ENCODE measurements around the gene SMARCE1. TPM values are rescaled to one million over a fixed set of nuclear protein-coding genes. Genes with fewer than 3 reads are reported as not detected.

SMARCE1 gene
- polyA plus RNA-seq = 38.9 to 60.6 TPM (median 58.4 TPM) in 3 replicates
- polyA plus RNA-seq (2011; ENCODE audit: low read depth) = 131 TPM
- 44.4 and 57.0 TPM in 2 replicates for polyA plus RNA-seq (2011; cell fraction: cytosol; rRNA removed)
- polyA plus RNA-seq (2011; cell fraction: nucleus; rRNA removed) = 32.3 and 40.1 TPM in 2 replicates
- 42.3 and 91.8 TPM in 2 replicates for polyA plus RNA-seq (2012; ENCODE audit: low replicate concordance)
- polyA minus RNA-seq = 16.5 to 41.6 TPM (median 25.3 TPM) in 3 replicates
- polyA minus RNA-seq (2011; cell fraction: cytosol; rRNA and poly(A)+ RNA removed) = 12.7 TPM
- polyA minus RNA-seq (2011; cell fraction: nucleus; rRNA and poly(A)+ RNA removed) = 9.3 and 20.3 TPM in 2 replicates

DNA sequence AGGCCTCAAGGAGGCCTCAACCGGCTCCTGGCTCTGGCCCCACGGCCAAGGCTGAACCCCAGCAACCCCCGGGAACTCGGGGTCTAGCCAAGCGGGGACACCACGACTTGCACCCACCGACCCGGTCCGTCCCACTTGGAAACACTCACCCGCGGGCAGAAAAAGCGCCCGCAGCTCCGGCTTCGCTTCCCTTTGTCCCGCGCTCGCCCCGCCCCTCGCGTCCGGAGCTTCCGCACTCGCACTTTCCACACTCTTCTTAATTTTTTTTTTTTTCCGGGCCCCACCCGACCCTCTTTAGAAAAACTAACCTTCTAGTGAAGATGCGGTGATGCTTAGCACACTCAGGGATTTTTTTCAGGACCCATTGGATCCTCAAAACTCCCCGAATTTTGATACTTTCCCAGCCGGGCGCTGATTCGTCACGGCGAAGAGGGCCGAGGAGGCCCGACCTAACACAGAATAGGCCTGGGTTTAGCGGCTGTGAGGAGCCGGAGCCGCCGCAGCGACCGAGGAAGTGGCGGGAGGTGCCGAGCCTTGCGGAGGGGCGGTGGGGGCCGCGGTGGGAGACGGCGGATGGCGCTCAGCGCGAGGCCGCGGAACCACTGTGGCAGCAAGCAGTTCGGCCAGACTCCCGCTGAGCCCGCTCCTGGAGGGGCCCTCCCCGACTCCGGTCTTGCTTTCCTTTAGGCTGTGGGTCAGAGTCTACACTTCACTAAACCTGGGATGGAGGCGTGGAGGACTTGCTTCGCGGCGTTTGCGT, at the start of gene SMARCE1:
SMARCE1 (minus strand) TSS at position 195 of the 760 bp plus-strand sequence. CDS start 2,016 bp downstream, outside the sequence.
- H3K9me1 ChIP-seq (ENCODE audit: control insufficient read depth, extremely low read depth, insufficient read depth, low read length) = no peaks in the 10 kb centered on the region
- peak within 1 kb of the TSS; percentile 98 for H3K9ac ChIP-seq (ENCODE audit: control insufficient read depth, extremely low read depth, insufficient read depth, low read length)
- peaks cover 0 to 1% of the 10 kb centered on the region in 2 experiments for H3K36me3 ChIP-seq (ENCODE audit: control insufficient read depth in 2 of 2, extremely low read depth in 1 of 2, insufficient read depth in 2 of 2, low read length in 2 of 2)
- FAIRE-seq (no peak), DNase-seq (ENCODE audit: low read depth, low spot score) (no peak)
- dilution Hi-C loops (cut with MboI; ENCODE audit: extremely low pct_ligation_motif_present, low sequenced_read_pairs) = no loop called here
- peak within 1 kb of the TSS; percentile 88 for H3K27ac ChIP-seq (ENCODE audit: control insufficient read depth, insufficient read depth, low read length)
- H3K27me3 ChIP-seq (ENCODE audit: control insufficient read depth, extremely low read depth, insufficient read depth, low read length) = no peaks in the 10 kb centered on the region
- H4K20me1 ChIP-seq (ENCODE audit: control insufficient read depth, extremely low read depth, insufficient read depth, low read length) = no peaks in the 10 kb centered on the region
- TF ChIP-seq, protein P1, sequence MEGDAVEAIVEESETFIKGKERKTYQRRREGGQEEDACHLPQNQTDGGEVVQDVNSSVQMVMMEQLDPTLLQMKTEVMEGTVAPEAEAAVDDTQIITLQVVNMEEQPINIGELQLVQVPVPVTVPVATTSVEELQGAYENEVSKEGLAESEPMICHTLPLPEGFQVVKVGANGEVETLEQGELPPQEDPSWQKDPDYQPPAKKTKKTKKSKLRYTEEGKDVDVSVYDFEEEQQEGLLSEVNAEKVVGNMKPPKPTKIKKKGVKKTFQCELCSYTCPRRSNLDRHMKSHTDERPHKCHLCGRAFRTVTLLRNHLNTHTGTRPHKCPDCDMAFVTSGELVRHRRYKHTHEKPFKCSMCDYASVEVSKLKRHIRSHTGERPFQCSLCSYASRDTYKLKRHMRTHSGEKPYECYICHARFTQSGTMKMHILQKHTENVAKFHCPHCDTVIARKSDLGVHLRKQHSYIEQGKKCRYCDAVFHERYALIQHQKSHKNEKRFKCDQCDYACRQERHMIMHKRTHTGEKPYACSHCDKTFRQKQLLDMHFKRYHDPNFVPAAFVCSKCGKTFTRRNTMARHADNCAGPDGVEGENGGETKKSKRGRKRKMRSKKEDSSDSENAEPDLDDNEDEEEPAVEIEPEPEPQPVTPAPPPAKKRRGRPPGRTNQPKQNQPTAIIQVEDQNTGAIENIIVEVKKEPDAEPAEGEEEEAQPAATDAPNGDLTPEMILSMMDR (optimal IDR thresholded peaks at IDR 0.05 in 1 of 3, IDR thresholded peaks at IDR 0.05 in 1 of 3, conservative IDR thresholded peaks at IDR 0.05 in 1 of 3; ENCODE audit: extremely low read depth in 1 of 3, insufficient read depth in 2 of 3, low read length in 3 of 3) = no peak
- TF ChIP-seq EZH2 (IDR thresholded peaks at IDR 0.05; ENCODE audit: low read length) = no peak
- peak within 1 kb of the TSS; percentile 75 to 95 (median 91) for H3K4me3 ChIP-seq (ENCODE audit: control insufficient read depth in 2 of 3, extremely low read depth in 1 of 3, insufficient read depth in 2 of 3, low read depth in 1 of 3, low read length in 3 of 3)
- H3K79me2 ChIP-seq (ENCODE audit: control insufficient read depth, insufficient read depth, low read length) = peaks cover 36% of the 10 kb centered on the region
- peak within 1 kb of the TSS; percentile 96 for H2AFZ ChIP-seq (ENCODE audit: control insufficient read depth, low read length)
- peaks cover 15% of the 10 kb centered on the region for H3K4me1 ChIP-seq (ENCODE audit: control insufficient read depth, extremely low read depth, insufficient read depth, low read length)
- H3K9me3 ChIP-seq (ENCODE audit: control insufficient read depth, low read depth, low read length) = no peaks in the 10 kb centered on the region
- peak within 1 kb of the TSS; percentile 100 for H3K4me2 ChIP-seq (ENCODE audit: control insufficient read depth, extremely low read depth, insufficient read depth, low read depth, low read length)

- TF ChIP-seq, protein P1 (optimal IDR thresholded peaks at IDR 0.05 in 1 of 3, IDR thresholded peaks at IDR 0.05 in 1 of 3, conservative IDR thresholded peaks at IDR 0.05 in 1 of 3; ENCODE audit: extremely low read depth in 1 of 3, insufficient read depth in 2 of 3, low read length in 3 of 3) = no peak
- no peak for TF ChIP-seq EZH2 (IDR thresholded peaks at IDR 0.05; ENCODE audit: low read length)
- no peak for DNase-seq (ENCODE audit: low read depth, low spot score)
- Histone ChIP-seq H3K27ac (ENCODE audit: control insufficient read depth, insufficient read depth, low read length) (no peak overlapping the region), H3K36me3 (ENCODE audit: control insufficient read depth in 2 of 2, extremely low read depth in 1 of 2, insufficient read depth in 2 of 2, low read length in 2 of 2) (no peaks in the 10 kb centered on the region), H3K4me2 (ENCODE audit: control insufficient read depth, extremely low read depth, insufficient read depth, low read depth, low read length) (peak overlapping the region; percentile 61), H3K4me1 (ENCODE audit: control insufficient read depth, extremely low read depth, insufficient read depth, low read length) (peaks cover 11% of the 10 kb centered on the region), H3K9me1 (ENCODE audit: control insufficient read depth, extremely low read depth, insufficient read depth, low read length) (no peaks in the 10 kb centered on the region), H3K9me3 (ENCODE audit: control insufficient read depth, low read depth, low read length) (no peaks in the 10 kb centered on the region), H3K4me3 (ENCODE audit: control insufficient read depth in 2 of 3, extremely low read depth in 1 of 3, insufficient read depth in 2 of 3, low read depth in 1 of 3, low read length in 3 of 3) (no peak overlapping the region), H2AFZ (ENCODE audit: control insufficient read depth, low read length) (no peak overlapping the region), H3K9ac (ENCODE audit: control insufficient read depth, extremely low read depth, insufficient read depth, low read length) (no peak overlapping the region), H3K27me3 (ENCODE audit: control insufficient read depth, extremely low read depth, insufficient read depth, low read length) (no peaks in the 10 kb centered on the region), H3K79me2 (ENCODE audit: control insufficient read depth, insufficient read depth, low read length) (no peaks in the 10 kb centered on the region), H4K20me1 (ENCODE audit: control insufficient read depth, extremely low read depth, insufficient read depth, low read length) (no peaks in the 10 kb centered on the region)
- dilution Hi-C loops (cut with MboI; ENCODE audit: extremely low pct_ligation_motif_present, low sequenced_read_pairs) = no loop called here
- no peak for FAIRE-seq
Measured at GRCh38 chr17:40697297-40697696, 49.7 kb upstream of the SMARCE1 start.
